Spleen (tissue), 11 donors: ENCODE measurements around the gene SBSN. TPM values are rescaled to one million over a fixed set of nuclear protein-coding genes. Genes with fewer than 3 reads are reported as not detected.

Experiments used
- DNase-seq: peaks from one replicate; pipeline ENCODE4 v3.0.0-alpha.2; 2020
- H3K27ac ChIP-seq, 8 donors: fragments of 200-600 bp; sonication (generic) in 7 of 8; 1 replicate in 4 of 8; 2 replicates in 4 of 8; pipeline versions ENCODE4 v1.5.0 to v1.8.0; 2016 to 2021; ENCODE audit warnings: inconsistent platforms in 4 of 8, mild to moderate bottlenecking in 4 of 8, moderate library complexity in 1 of 8
- H3K27me3 ChIP-seq, 7 donors: fragments of 200-600 bp; sonication (generic) in 6 of 7; replicated peaks in 1 of 7; 1 replicate in 4 of 7; 2 replicates in 3 of 7; pipeline versions ENCODE4 v1.5.0 to v1.8.0; 2016 to 2021; ENCODE audit warnings: inconsistent platforms in 3 of 7, mild to moderate bottlenecking in 1 of 7
- H3K36me3 ChIP-seq, 6 donors: fragments of 200-600 bp; sonication (generic) in 5 of 6; 1 replicate in 4 of 6; 2 replicates in 2 of 6; pipeline versions ENCODE4 v1.5.0 to v1.8.0; 2016 to 2021; ENCODE audit warnings: inconsistent platforms in 2 of 6
- H3K4me1 ChIP-seq, 6 donors: fragments of 200-600 bp; sonication (generic) in 5 of 6; 1 replicate in 3 of 6; 2 replicates in 3 of 6; pipeline versions ENCODE4 v1.5.0 to v1.8.0; 2016 to 2021; ENCODE audit warnings: inconsistent platforms in 3 of 6
- H3K4me3 ChIP-seq, 8 donors: fragments of 200-600 bp; sonication (generic) in 7 of 8; 1 replicate in 4 of 8; 2 replicates in 4 of 8; pipeline versions ENCODE4 v1.5.0 to v1.8.0; 2016 to 2021; ENCODE audit warnings: inconsistent platforms in 4 of 8, mild to moderate bottlenecking in 4 of 8, moderate library complexity in 2 of 8
- H3K9me3 ChIP-seq, 8 donors: fragments of 200-600 bp; sonication (generic) in 7 of 8; 1 replicate in 4 of 8; 2 replicates in 4 of 8; pipeline versions ENCODE4 v1.5.0 to v1.8.0; 2016 to 2021; ENCODE audit warnings: inconsistent platforms in 4 of 8
- CTCF ChIP-seq, 11 experiments: fragments of 200-600 bp in 7 of 11; fragments of 450-650 bp in 4 of 11; sonication (generic) in 4 of 11; IDR thresholded peaks in 8 of 11; conservative IDR thresholded peaks in 3 of 11; 1 replicate in 7 of 11; 2 replicates in 4 of 11; pipeline versions ENCODE4 v1.4.0 to v1.8.0; 2016 to 2021; ENCODE audit warnings: antibody characterized with exemption in 11 of 11, inconsistent platforms in 4 of 11, mild to moderate bottlenecking in 1 of 11
- POLR2A ChIP-seq, 3 donors: fragments of 450-650 bp; IDR thresholded peaks; one replicate each; pipeline ENCODE4 v1.5.1; 2017; ENCODE audit warnings: antibody characterized with exemption in 3 of 3, mild to moderate bottlenecking in 1 of 3
- POLR2AphosphoS5 ChIP-seq, 3 donors: sonication (generic); formaldehyde crosslinking; IDR thresholded peaks; one replicate each; pipeline ENCODE4 v1.5.1; 2017; ENCODE audit warnings: antibody characterized with exemption in 3 of 3
- WGBS, 5 donors: extraction: QIAGEN DNeasy Blood & Tissue Kit in 3 of 5; methylation state at CpG; one replicate each; pipeline versions ENCODE4 v1.1.5 to v1.1.7; 2013 to 2018; 5-methylcytosine and 5-hydroxymethylcytosine counted together
- intact Hi-C: fragments of 100-400 bp; cut with DNase I; formaldehyde crosslinking; loops from one replicate; pipeline ENCODE4 v1.15.0; 2023; ENCODE audit warnings: low total_unique reads
- polyA plus RNA-seq, 3 donors: library from polyadenylated mRNA; stranded (reverse); fragments of 200-250 nt; gene quantifications; one replicate each; pipeline ENCODE4 v1.2.1, GENCODE V29; 2013
- total RNA-seq, 7 donors: library from RNA; depleted of rRNA in 3 of 7; stranded (reverse); fragments of >200 nt in 3 of 7; fragmentation: NEBNext Ultra II Directional in 4 of 7; extraction: Animal tissue kit (Norgen Biotek cat#: 25700) in 4 of 7; gene quantifications; one replicate each; pipeline versions ENCODE4 v1.1.0 to v1.2.1, GENCODE V29; 2016 to 2021
- donor health status: healthy with polysubstance abuse.
- donor health status: DM: no; HTN: no; CAD: no; lungs with moderate emphysema.
- donor health status: DM: no; HTN: no; CAD: no.
- donor health status: Bipolar disorder and iron deficiency.
- donor health status: healthy.
- donor health status: DM: no; HTN: no; CAD: no.
- donor health status: DM: yes; HTN: yes; CAD: no.

The SBSN gene
- total and polyA plus RNA-seq, 10 donors = 0.05 to 0.33 (median 0.19) TPM; not detected in 7

- peaks cover 5 to 20% (median 12%) of the 10 kb centered on the region in 6 donors for H3K4me1 ChIP-seq
- no peak for DNase-seq
- H3K27me3 ChIP-seq = peaks cover 0 to 18% (median 0%) of the 10 kb centered on the region in 7 donors
- H3K9me3 ChIP-seq = no peaks in the 10 kb centered on the region
- TF ChIP-seq POLR2A (IDR thresholded peaks at IDR 0.05) (no peak), POLR2AphosphoS5 (IDR thresholded peaks at IDR 0.05) (no peak), CTCF (IDR thresholded peaks at IDR 0.05 in 8 of 11, conservative IDR thresholded peaks at IDR 0.05 in 3 of 11) (no peak)
- 54 to 67% (median 63%) methylated on average over 6 to 7 of the region's 7 CpGs for WGBS, 5 donors
- H3K36me3 ChIP-seq = peaks cover 0 to 8% (median 0%) of the 10 kb centered on the region in 6 donors
- intact Hi-C loops = no loop called here
- H3K27ac ChIP-seq = no peak overlapping the region
- H3K4me3 ChIP-seq = no peak overlapping the region
Observed at GRCh38 chr19:35540356-35540927, 12.3 kb upstream of the SBSN start.

- TF ChIP-seq POLR2AphosphoS5 (IDR thresholded peaks at IDR 0.05) (peak in 1 of 3 donors; percentile 31), CTCF (IDR thresholded peaks at IDR 0.05 in 8 of 11, conservative IDR thresholded peaks at IDR 0.05 in 3 of 11) (no peak)
- intact Hi-C loops = no loop called here
- H3K4me3 ChIP-seq = no peak overlapping the region
- H3K9me3 ChIP-seq = no peaks in the 10 kb centered on the region
- peaks cover 0 to 22% (median 0%) of the 10 kb centered on the region in 7 donors for H3K27me3 ChIP-seq
- peaks cover 5 to 17% (median 8%) of the 10 kb centered on the region in 6 donors for H3K4me1 ChIP-seq
- no peak for DNase-seq
- WGBS, 5 donors = 87 to 94% (median 89%) methylated on average over 12 of the region's 12 CpGs
- no peak overlapping the region for H3K27ac ChIP-seq
- peaks cover 0 to 8% (median 0%) of the 10 kb centered on the region in 6 donors for H3K36me3 ChIP-seq
Observed at GRCh38 chr19:35539850-35540249, 11.7 kb upstream of the SBSN start.

GRCh38 chr19:35539314-35539713, 11.2 kb upstream of the SBSN start:
- 74 to 80% (median 78%) methylated on average over 6 of the region's 6 CpGs for WGBS, 5 donors
- Histone ChIP-seq H3K4me3 (no peak overlapping the region), H3K4me1 (peaks cover under 1 to 14% (median 3%) of the 10 kb centered on the region in 6 donors), H3K36me3 (peaks cover 0 to 8% (median 0%) of the 10 kb centered on the region in 6 donors), H3K27me3 (peaks cover 0 to 27% (median 4%) of the 10 kb centered on the region in 7 donors), H3K27ac (no peak overlapping the region), H3K9me3 (no peaks in the 10 kb centered on the region)
- intact Hi-C loops = no loop called here
- TF ChIP-seq POLR2AphosphoS5 (IDR thresholded peaks at IDR 0.05) = no peak
- no peak for TF ChIP-seq CTCF (IDR thresholded peaks at IDR 0.05 in 8 of 11, conservative IDR thresholded peaks at IDR 0.05 in 3 of 11)
- TF ChIP-seq POLR2A (IDR thresholded peaks at IDR 0.05) = no peak
- DNase-seq = no peak

GRCh38 chr19:35534803-35535480, 6.8 kb upstream of the SBSN start:
- peaks cover 2 to 17% (median 15%) of the 10 kb centered on the region in 6 donors for H3K4me1 ChIP-seq
- WGBS, 5 donors = 69 to 83% (median 77%) methylated on average over 10 of the region's 10 CpGs
- no peak for TF ChIP-seq CTCF (IDR thresholded peaks at IDR 0.05 in 8 of 11, conservative IDR thresholded peaks at IDR 0.05 in 3 of 11)
- TF ChIP-seq POLR2AphosphoS5 (IDR thresholded peaks at IDR 0.05) = no peak
- TF ChIP-seq POLR2A (IDR thresholded peaks at IDR 0.05) = no peak
- no peaks in the 10 kb centered on the region for H3K9me3 ChIP-seq
- no peak overlapping the region for H3K27ac ChIP-seq
- H3K27me3 ChIP-seq = peaks cover 0 to 71% (median 19%) of the 10 kb centered on the region in 7 donors
- intact Hi-C loops = no loop called here
- H3K4me3 ChIP-seq = no peak overlapping the region
- DNase-seq = no peak
- no peaks in the 10 kb centered on the region for H3K36me3 ChIP-seq
